GM23338 (cell line): ENCODE data around the gene TIAM1. TPM values are rescaled to one million over a fixed set of nuclear protein-coding genes. Genes with fewer than 3 reads are reported as not detected.
A peak's percentile ranks its signal among the peaks of the same experiment; 100 is the strongest.

Experiments
- ATAC-seq: fragments of 200-7000 bp; cut with Tn5 transposase; 3 replicates; pipeline ENCODE4 v1.9.1; 2020
- DNase-seq: peaks from one replicate; pipeline ENCODE4 v3.0.0-alpha.2; 2015; ENCODE audit warnings: low spot score
- H2AFZ ChIP-seq: fragments of 200-600 bp; sonication (generic); 2 replicates; pipeline ENCODE4 v1.8.0; 2016; ENCODE audit warnings: antibody characterized with exemption, mild to moderate bottlenecking, moderate library complexity
- H3F3A ChIP-seq: fragments of 200-600 bp; sonication (generic); replicated peaks from 2 replicates; pipeline ENCODE4 v1.8.0; 2017; ENCODE audit warnings: antibody characterized with exemption, mixed run types, low read depth
- H3K27ac ChIP-seq: fragments of 200-600 bp; sonication (generic); 2 replicates; pipeline ENCODE4 v1.6.1; 2016; ENCODE audit warnings: low read depth
- H3K27me3 ChIP-seq: fragments of 200-600 bp; sonication (generic); 2 replicates; pipeline ENCODE4 v1.8.0; 2016; ENCODE audit warnings: mild to moderate bottlenecking, mixed run types, moderate library complexity; ENCODE audit not compliant: insufficient read depth
- H3K36me3 ChIP-seq: fragments of 200-600 bp; sonication (generic); 2 replicates; pipeline ENCODE4 v1.8.0; 2016; ENCODE audit warnings: mild to moderate bottlenecking; ENCODE audit not compliant: insufficient read depth
- H3K4me1 ChIP-seq: fragments of 200-600 bp; sonication (generic); 2 replicates; pipeline ENCODE4 v1.8.0; 2016; ENCODE audit warnings: mild to moderate bottlenecking, moderate library complexity; ENCODE audit not compliant: insufficient read depth
- H3K4me2 ChIP-seq: fragments of 200-600 bp; sonication (generic); 2 replicates; pipeline ENCODE4 v1.7.1; 2017; ENCODE audit warnings: mixed run types
- H3K4me3 ChIP-seq: fragments of 200-600 bp; sonication (generic); 2 replicates; pipeline ENCODE4 v1.6.1; 2016; ENCODE audit warnings: mixed run types
- H3K79me2 ChIP-seq: fragments of 200-600 bp; sonication (generic); replicated peaks from 2 replicates; pipeline ENCODE4 v1.8.0; 2017; ENCODE audit warnings: mild to moderate bottlenecking; ENCODE audit not compliant: insufficient read depth
- H3K9me2 ChIP-seq: fragments of 200-600 bp; sonication (generic); 2 replicates; pipeline ENCODE4 v1.8.0; 2017; ENCODE audit not compliant: insufficient read depth
- H4K20me1 ChIP-seq: fragments of 200-600 bp; sonication (generic); replicated peaks from 2 replicates; pipeline ENCODE4 v1.8.0; 2017; ENCODE audit warnings: mild to moderate bottlenecking; ENCODE audit not compliant: insufficient read depth
- H3K27ac Mint-ChIP-seq: 2 replicates; pipeline ENCODE4 v1.8.0; 2020; ENCODE audit warnings: inconsistent platforms, mild to moderate bottlenecking, moderate library complexity, mixed read lengths
- H3K27me3 Mint-ChIP-seq: 3 replicates; pipeline ENCODE4 v1.8.0; 2022; ENCODE audit warnings: low read depth, mild to moderate bottlenecking, moderate library complexity, mixed read lengths, inconsistent platforms; ENCODE audit not compliant: insufficient read depth, poor library complexity
- H3K36me3 Mint-ChIP-seq: 3 replicates; pipeline ENCODE4 v1.8.0; 2021; ENCODE audit warnings: low read depth, mild to moderate bottlenecking, inconsistent platforms, moderate library complexity, mixed read lengths
- H3K4me1 Mint-ChIP-seq: 3 replicates; pipeline ENCODE4 v1.8.0; 2020; ENCODE audit warnings: mild to moderate bottlenecking, inconsistent platforms, mixed read lengths
- H3K4me3 Mint-ChIP-seq: 3 replicates; pipeline ENCODE4 v1.8.0; 2021; ENCODE audit warnings: moderate library complexity, mild to moderate bottlenecking, inconsistent platforms, mixed read lengths
- H3K9me3 Mint-ChIP-seq: 3 replicates; pipeline ENCODE4 v1.8.0; 2020; ENCODE audit warnings: moderate library complexity, mild to moderate bottlenecking, inconsistent platforms, mixed read lengths
- POLR2AphosphoS5 ChIP-seq: IDR thresholded peaks from 2 replicates; pipeline ENCODE4 v1.6.1; 2016; ENCODE audit warnings: antibody characterized with exemption, low read depth
- STAT1 ChIP-seq: IDR thresholded peaks from one replicate; pipeline ENCODE4 v1.6.1; 2016; ENCODE audit warnings: antibody characterized with exemption; ENCODE audit not compliant: unreplicated experiment
- ZNF114 ChIP-seq: fragments of 250-450 bp; sonication (Bioruptor Pico); IDR thresholded peaks from 2 replicates; pipeline ENCODE4 v1.5.0; 2020; ENCODE audit warnings: mild to moderate bottlenecking, moderate library complexity
- ZNF331 ChIP-seq: fragments of 250-450 bp; sonication (Bioruptor Pico); IDR thresholded peaks from 2 replicates; pipeline ENCODE4 v1.5.0; 2020; ENCODE audit warnings: low read depth, mild to moderate bottlenecking, moderate library complexity
- polyA plus RNA-seq: library from polyadenylated mRNA; unstranded; fragments of >200 nt; fragmentation: Nextera tagmentation; extraction: Ambion mirVana; gene quantifications from 2 replicates; pipeline ENCODE4 v1.2.1, GENCODE V29; 2016
- total RNA-seq: library from RNA; depleted of rRNA; stranded (reverse); fragments of >200 nt; shearing (Covaris generic); gene quantifications from 2 replicates; pipeline ENCODE4 v1.2.3, GENCODE V29; 2014
- TF ChIP-seq, protein P1 (sequence below): fragments of 250-450 bp; sonication (Bioruptor Pico); IDR thresholded peaks from 2 replicates; pipeline ENCODE4 v1.5.0; 2020; ENCODE audit warnings: mild to moderate bottlenecking, moderate library complexity
- TF ChIP-seq, protein P2 (sequence below): IDR thresholded peaks from 2 replicates; pipeline ENCODE4 v1.6.1; 2016; ENCODE audit warnings: antibody characterized with exemption
- TF ChIP-seq, protein P3 (sequence below), 2 experiments: fragments of 200-600 bp in 1 of 2; sonication (generic) in 1 of 2; conservative IDR thresholded peaks; 2 replicates each; pipeline versions ENCODE4 v1.5.1 to v1.6.1; 2016 to 2017; ENCODE audit warnings: antibody characterized with exemption in 2 of 2, low read depth in 2 of 2, mild to moderate bottlenecking in 2 of 2, moderate library complexity in 1 of 2

The TIAM1 gene
- total and polyA plus RNA-seq, 2 experiments from 2014 or later: 18.5 to 20.0 TPM

DNA sequence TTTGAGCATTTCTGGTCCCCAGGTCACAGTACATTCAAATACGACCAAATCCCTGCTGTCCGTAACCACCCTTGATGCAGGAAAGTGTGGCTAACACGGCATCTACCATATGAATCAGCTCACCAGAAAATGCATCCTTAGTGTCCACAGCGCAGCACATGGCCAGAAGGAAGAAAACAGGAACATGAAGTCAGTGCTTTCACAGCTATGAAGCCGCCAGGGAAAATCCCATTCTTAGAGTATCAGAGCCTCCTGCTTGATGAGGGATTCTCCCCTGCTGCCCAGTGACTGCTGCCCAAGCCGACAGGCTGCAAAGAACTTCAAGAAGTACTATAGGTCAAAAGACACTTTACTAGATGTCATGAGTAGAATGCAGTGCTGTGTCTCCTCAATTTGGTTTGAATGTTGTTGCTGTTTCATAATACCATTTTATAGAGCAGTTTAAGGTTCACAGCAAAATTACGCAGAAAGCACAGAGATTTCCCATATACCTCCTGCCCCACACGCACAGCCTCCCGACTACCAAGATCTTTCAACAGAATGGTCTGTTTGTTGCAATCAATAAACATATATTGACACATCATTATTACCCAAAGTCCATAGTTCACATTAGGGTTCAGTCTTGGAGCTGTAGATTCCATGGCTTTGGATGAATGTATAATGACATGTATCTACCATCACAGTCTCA, 14.5 kb downstream of the TIAM1 start:
- H3K27me3 ChIP-seq: no peaks in the 10 kb centered on the region
- Mint-ChIP-seq H3K27ac (no peak overlapping the region), H3K4me1 (no peaks in the 10 kb centered on the region), H3K36me3 (peaks cover 10% of the 10 kb centered on the region), H3K9me3 (no peaks in the 10 kb centered on the region), H3K4me3 (no peak overlapping the region), H3K27me3 (peaks cover 2% of the 10 kb centered on the region)
- no peak overlapping the region for H2AFZ ChIP-seq
- no peak for TF ChIP-seq POLR2AphosphoS5
- no peaks in the 10 kb centered on the region for H3K4me1 ChIP-seq
- H3K4me3 ChIP-seq: no peak overlapping the region
- H4K20me1 ChIP-seq: 0 out of 2 replicates have a peak, but pooled peaks cover 3% of the 10 kb centered on the region
- no peak overlapping the region for H3K4me2 ChIP-seq
- no peaks in the 10 kb centered on the region; the same call in 1 of the 2 replicates for H3K79me2 ChIP-seq
- H3K27ac ChIP-seq: 0 out of 2 replicates have a peak overlapping the region, but pooled peaks have one; percentile 39
- H3F3A ChIP-seq: no peaks in the 10 kb centered on the region
- ATAC-seq (no peak), DNase-seq (no peak)
- peaks cover 11% of the 10 kb centered on the region; the same call in 1 of the 2 replicates for H3K36me3 ChIP-seq
- H3K9me2 ChIP-seq: no peaks in the 10 kb centered on the region

DNA sequence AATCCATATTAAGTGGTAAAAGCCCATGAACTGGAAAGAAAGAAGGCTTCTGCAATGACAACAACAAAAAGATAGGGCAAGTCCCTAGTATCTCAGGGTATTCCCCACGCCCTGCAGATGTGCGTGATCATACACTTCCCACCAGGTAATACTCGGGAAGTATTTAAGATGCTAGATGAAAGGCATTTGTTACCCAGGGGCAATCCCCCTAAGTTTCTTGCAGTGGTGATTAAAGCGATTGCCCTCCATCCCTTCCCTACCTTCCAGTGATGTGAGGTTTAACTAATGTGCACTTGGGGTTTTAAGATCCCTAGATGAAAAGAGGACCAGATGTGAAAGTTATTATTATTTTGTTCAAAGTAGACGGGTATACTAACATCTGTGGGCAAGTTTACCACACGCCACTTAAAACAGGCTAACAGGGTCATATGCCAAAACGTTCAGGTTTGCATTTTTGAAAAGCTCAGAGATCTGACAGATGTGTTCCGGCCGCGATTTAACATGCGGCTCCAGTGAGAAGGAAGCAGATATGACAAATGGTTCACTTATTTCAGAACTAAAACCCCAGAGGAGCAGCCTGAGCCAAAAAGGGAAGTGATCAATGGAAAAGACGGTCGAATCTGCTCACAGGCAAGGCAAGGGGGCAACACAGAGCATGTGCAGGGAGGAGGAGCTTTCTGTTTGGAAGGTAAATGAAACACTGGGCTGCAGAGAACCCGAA, 17.4 kb downstream of the TIAM1 start:
- no peaks in the 10 kb centered on the region for H3K27me3 ChIP-seq
- no peaks in the 10 kb centered on the region for H3K27me3 Mint-ChIP-seq
- no peaks in the 10 kb centered on the region for H3K9me2 ChIP-seq
- H3K4me3 ChIP-seq: no peak overlapping the region
- DNase-seq (no peak), ATAC-seq (no peak)
- H3K4me1 ChIP-seq: no peaks in the 10 kb centered on the region
- no peaks in the 10 kb centered on the region for H3K4me1 Mint-ChIP-seq
- no peaks in the 10 kb centered on the region for H3F3A ChIP-seq
- no peak overlapping the region for H3K4me2 ChIP-seq
- H3K27ac Mint-ChIP-seq: no peak overlapping the region
- H3K36me3 Mint-ChIP-seq: peaks cover 10% of the 10 kb centered on the region
- TF ChIP-seq, protein P1, sequence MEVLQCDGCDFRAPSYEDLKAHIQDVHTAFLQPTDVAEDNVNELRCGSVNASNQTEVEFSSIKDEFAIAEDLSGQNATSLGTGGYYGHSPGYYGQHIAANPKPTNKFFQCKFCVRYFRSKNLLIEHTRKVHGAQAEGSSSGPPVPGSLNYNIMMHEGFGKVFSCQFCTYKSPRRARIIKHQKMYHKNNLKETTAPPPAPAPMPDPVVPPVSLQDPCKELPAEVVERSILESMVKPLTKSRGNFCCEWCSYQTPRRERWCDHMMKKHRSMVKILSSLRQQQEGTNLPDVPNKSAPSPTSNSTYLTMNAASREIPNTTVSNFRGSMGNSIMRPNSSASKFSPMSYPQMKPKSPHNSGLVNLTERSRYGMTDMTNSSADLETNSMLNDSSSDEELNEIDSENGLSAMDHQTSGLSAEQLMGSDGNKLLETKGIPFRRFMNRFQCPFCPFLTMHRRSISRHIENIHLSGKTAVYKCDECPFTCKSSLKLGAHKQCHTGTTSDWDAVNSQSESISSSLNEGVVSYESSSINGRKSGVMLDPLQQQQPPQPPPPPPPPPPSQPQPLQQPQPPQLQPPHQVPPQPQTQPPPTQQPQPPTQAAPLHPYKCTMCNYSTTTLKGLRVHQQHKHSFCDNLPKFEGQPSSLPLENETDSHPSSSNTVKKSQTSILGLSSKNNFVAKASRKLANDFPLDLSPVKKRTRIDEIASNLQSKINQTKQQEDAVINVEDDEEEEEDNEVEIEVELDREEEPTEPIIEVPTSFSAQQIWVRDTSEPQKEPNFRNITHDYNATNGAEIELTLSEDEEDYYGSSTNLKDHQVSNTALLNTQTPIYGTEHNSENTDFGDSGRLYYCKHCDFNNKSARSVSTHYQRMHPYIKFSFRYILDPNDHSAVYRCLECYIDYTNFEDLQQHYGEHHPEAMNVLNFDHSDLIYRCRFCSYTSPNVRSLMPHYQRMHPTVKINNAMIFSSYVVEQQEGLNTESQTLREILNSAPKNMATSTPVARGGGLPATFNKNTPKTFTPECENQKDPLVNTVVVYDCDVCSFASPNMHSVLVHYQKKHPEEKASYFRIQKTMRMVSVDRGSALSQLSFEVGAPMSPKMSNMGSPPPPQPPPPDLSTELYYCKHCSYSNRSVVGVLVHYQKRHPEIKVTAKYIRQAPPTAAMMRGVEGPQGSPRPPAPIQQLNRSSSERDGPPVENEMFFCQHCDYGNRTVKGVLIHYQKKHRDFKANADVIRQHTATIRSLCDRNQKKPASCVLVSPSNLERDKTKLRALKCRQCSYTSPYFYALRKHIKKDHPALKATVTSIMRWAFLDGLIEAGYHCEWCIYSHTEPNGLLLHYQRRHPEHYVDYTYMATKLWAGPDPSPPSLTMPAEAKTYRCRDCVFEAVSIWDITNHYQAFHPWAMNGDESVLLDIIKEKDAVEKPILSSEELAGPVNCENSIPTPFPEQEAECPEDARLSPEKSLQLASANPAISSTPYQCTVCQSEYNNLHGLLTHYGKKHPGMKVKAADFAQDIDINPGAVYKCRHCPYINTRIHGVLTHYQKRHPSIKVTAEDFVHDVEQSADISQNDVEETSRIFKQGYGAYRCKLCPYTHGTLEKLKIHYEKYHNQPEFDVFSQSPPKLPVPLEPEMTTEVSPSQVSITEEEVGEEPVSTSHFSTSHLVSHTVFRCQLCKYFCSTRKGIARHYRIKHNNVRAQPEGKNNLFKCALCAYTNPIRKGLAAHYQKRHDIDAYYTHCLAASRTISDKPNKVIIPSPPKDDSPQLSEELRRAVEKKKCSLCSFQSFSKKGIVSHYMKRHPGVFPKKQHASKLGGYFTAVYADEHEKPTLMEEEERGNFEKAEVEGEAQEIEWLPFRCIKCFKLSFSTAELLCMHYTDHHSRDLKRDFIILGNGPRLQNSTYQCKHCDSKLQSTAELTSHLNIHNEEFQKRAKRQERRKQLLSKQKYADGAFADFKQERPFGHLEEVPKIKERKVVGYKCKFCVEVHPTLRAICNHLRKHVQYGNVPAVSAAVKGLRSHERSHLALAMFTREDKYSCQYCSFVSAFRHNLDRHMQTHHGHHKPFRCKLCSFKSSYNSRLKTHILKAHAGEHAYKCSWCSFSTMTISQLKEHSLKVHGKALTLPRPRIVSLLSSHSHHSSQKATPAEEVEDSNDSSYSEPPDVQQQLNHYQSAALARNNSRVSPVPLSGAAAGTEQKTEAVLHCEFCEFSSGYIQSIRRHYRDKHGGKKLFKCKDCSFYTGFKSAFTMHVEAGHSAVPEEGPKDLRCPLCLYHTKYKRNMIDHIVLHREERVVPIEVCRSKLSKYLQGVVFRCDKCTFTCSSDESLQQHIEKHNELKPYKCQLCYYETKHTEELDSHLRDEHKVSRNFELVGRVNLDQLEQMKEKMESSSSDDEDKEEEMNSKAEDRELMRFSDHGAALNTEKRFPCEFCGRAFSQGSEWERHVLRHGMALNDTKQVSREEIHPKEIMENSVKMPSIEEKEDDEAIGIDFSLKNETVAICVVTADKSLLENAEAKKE: no peak
- TF ChIP-seq, protein P2, sequence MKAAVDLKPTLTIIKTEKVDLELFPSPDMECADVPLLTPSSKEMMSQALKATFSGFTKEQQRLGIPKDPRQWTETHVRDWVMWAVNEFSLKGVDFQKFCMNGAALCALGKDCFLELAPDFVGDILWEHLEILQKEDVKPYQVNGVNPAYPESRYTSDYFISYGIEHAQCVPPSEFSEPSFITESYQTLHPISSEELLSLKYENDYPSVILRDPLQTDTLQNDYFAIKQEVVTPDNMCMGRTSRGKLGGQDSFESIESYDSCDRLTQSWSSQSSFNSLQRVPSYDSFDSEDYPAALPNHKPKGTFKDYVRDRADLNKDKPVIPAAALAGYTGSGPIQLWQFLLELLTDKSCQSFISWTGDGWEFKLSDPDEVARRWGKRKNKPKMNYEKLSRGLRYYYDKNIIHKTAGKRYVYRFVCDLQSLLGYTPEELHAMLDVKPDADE: no peak
- TF ChIP-seq ZNF331 (no peak), ZNF114 (CRISPR knock-in tag) (no peak), STAT1 (no peak)
- TF ChIP-seq, protein P3, sequence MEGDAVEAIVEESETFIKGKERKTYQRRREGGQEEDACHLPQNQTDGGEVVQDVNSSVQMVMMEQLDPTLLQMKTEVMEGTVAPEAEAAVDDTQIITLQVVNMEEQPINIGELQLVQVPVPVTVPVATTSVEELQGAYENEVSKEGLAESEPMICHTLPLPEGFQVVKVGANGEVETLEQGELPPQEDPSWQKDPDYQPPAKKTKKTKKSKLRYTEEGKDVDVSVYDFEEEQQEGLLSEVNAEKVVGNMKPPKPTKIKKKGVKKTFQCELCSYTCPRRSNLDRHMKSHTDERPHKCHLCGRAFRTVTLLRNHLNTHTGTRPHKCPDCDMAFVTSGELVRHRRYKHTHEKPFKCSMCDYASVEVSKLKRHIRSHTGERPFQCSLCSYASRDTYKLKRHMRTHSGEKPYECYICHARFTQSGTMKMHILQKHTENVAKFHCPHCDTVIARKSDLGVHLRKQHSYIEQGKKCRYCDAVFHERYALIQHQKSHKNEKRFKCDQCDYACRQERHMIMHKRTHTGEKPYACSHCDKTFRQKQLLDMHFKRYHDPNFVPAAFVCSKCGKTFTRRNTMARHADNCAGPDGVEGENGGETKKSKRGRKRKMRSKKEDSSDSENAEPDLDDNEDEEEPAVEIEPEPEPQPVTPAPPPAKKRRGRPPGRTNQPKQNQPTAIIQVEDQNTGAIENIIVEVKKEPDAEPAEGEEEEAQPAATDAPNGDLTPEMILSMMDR (conservative IDR thresholded peaks at IDR 0.05; ENCODE audit: low read depth in 2 of 2): no peak
- H2AFZ ChIP-seq: no peak overlapping the region
- no peaks in the 10 kb centered on the region; the same call in 1 of the 2 replicates for H3K79me2 ChIP-seq
- H3K27ac ChIP-seq: no peak overlapping the region
- no peaks in the 10 kb centered on the region for H3K9me3 Mint-ChIP-seq
- no peaks in the 10 kb centered on the region for H4K20me1 ChIP-seq
- peaks cover 11% of the 10 kb centered on the region; the same call in 1 of the 2 replicates for H3K36me3 ChIP-seq
- no peak overlapping the region for H3K4me3 Mint-ChIP-seq
